HepG2 (cell line): ENCODE measurements around the gene CDK11B. TPM values are rescaled to one million over a fixed set of nuclear protein-coding genes. Genes with fewer than 3 reads are reported as not detected.

Experiments used
- ATAC-seq: fragments of 200-7000 bp; cut with Tn5 transposase; 3 replicates; pipeline ENCODE4 v1.9.1; 2020; ENCODE audit warnings: mild to moderate bottlenecking, moderate library complexity
- BruUV-seq: library from RNA; stranded (reverse); fragments of 400-500 nt; replicated peaks from 2 replicates; lab custom pipeline; 2021; lab: Mats Ljungman, UMichigan
- CTCF ChIA-PET: fragments of 300-600 bp; formaldehyde crosslinking; extraction: SDS; loops from one replicate; lab custom pipeline; 2021; ENCODE audit warnings: low total read pairs, inconsistent platforms, low intra/inter-chr PET ratio; lab: Yijun Ruan, JAX
- POLR2A ChIA-PET: fragments of 350-600 bp; sonication (Branson Sonifier 250); formaldehyde crosslinking; loops from one replicate; lab custom pipeline; 2020; ENCODE audit warnings: antibody characterized with exemption, inconsistent platforms; lab: Yijun Ruan, JAX
- DNase-seq: peaks from one replicate; pipeline ENCODE4 v3.0.0-alpha.2; 2015; ENCODE audit warnings: low spot score
- FAIRE-seq: peaks from 3 replicates; lab custom pipeline; 2011; peaks lifted over from hg19 to GRCh38; lab: Jason Lieb, UNC
- H2AFZ ChIP-seq: one replicate; pipeline ENCODE4 v1.6.1; 2011; ENCODE audit warnings: low read length, inconsistent platforms
- H3K27ac ChIP-seq: fragments of 300-600 bp; 3 replicates; pipeline ENCODE4 v1.8.0; 2011; ENCODE audit warnings: mixed run types, mild to moderate bottlenecking, mixed read lengths, low read length, inconsistent platforms; ENCODE audit not compliant: insufficient read depth; ENCODE audit errors: extremely low read length
- H3K27me3 ChIP-seq, 2 experiments: fragments of 200-600 bp in 1 of 2; 2 replicates in 1 of 2; 3 replicates in 1 of 2; pipeline versions ENCODE4 v1.6.0 to v1.8.0; 2011; ENCODE audit warnings: low read length in 2 of 2, mild to moderate bottlenecking in 2 of 2, moderate library complexity in 2 of 2, inconsistent platforms in 1 of 2; ENCODE audit not compliant: insufficient read depth in 2 of 2, control insufficient read depth in 1 of 2
- H3K36me3 ChIP-seq, 2 experiments: fragments of 200-600 bp in 1 of 2; replicated peaks in 1 of 2; 2 replicates in 1 of 2; 3 replicates in 1 of 2; pipeline versions ENCODE4 v1.5.1 to v1.8.0; 2011; ENCODE audit warnings: low read length in 2 of 2, inconsistent platforms in 1 of 2; ENCODE audit not compliant: insufficient read depth in 2 of 2, control insufficient read depth in 1 of 2
- H3K4me1 ChIP-seq: 2 replicates; pipeline ENCODE4 v1.5.1; 2012; ENCODE audit warnings: low read length, inconsistent platforms; ENCODE audit not compliant: insufficient read depth
- H3K4me2 ChIP-seq: 2 replicates; pipeline ENCODE4 v1.6.0; 2011; ENCODE audit warnings: low read depth, low read length, inconsistent platforms
- H3K4me3 ChIP-seq, 3 experiments: fragments of 200-600 bp in 1 of 3; sonication (generic), shearing (Covaris generic) in 1 of 3; replicated peaks in 1 of 3; 2 replicates each; pipeline ENCODE4 v1.5.1; 2011 to 2016; ENCODE audit warnings: low read length in 3 of 3, inconsistent platforms in 2 of 3, low read depth in 2 of 3, mild to moderate bottlenecking in 2 of 3, control low read depth in 1 of 3, mixed read lengths in 1 of 3; ENCODE audit not compliant: insufficient read depth in 1 of 3
- H3K79me2 ChIP-seq: one replicate; pipeline ENCODE4 v1.6.1; 2011; ENCODE audit warnings: low read length, inconsistent platforms; ENCODE audit not compliant: insufficient read depth
- H3K9ac ChIP-seq: 2 replicates; pipeline ENCODE4 v1.6.0; 2011; ENCODE audit warnings: mild to moderate bottlenecking, low read depth, low read length, inconsistent platforms; ENCODE audit not compliant: insufficient read depth
- H3K9me3 ChIP-seq: 2 replicates; pipeline ENCODE4 v1.5.1; 2012; ENCODE audit warnings: mild to moderate bottlenecking, low read length
- H4K20me1 ChIP-seq: 2 replicates; pipeline ENCODE4 v1.6.0; 2011; ENCODE audit warnings: inconsistent platforms, mild to moderate bottlenecking, low read length, moderate library complexity; ENCODE audit not compliant: insufficient read depth
- HDAC2 ChIP-seq: sonication (generic); formaldehyde crosslinking; IDR thresholded peaks from 2 replicates; pipeline ENCODE4 v1.4.0; 2020; ENCODE audit warnings: missing genetic modification reagents
- MTERF4 ChIP-seq: sonication (generic); formaldehyde crosslinking; IDR thresholded peaks from 2 replicates; pipeline ENCODE4 v1.8.0; 2023; ENCODE audit warnings: mild to moderate bottlenecking, missing genetic modification reagents
- ZNF234 ChIP-seq: sonication (generic); formaldehyde crosslinking; conservative IDR thresholded peaks from 2 replicates; pipeline ENCODE4 v1.5.1; 2020; ENCODE audit warnings: mild to moderate bottlenecking, missing genetic modification reagents
- ZNF260 ChIP-seq: sonication (generic); formaldehyde crosslinking; IDR thresholded peaks from 2 replicates; pipeline ENCODE4 v1.4.0; 2020; ENCODE audit warnings: missing genetic modification reagents, low read depth, mild to moderate bottlenecking, borderline replicate concordance
- ZNF761 ChIP-seq: sonication (generic); formaldehyde crosslinking; conservative IDR thresholded peaks from 2 replicates; pipeline ENCODE4 v1.4.0; 2020; ENCODE audit warnings: mild to moderate bottlenecking, missing genetic modification reagents
- WGBS: methylation state at CpG from one replicate; pipeline ENCODE4 v1.1.6; 2017; ENCODE audit warnings: low lambda C conversion rate; 5-methylcytosine and 5-hydroxymethylcytosine counted together
- in situ Hi-C: cut with HindIII; loops from 2 replicates; pipeline ENCODE4 v1.10.0; 2017; ENCODE audit warnings: low pct_unique_long_range_greater_than_20kb; ENCODE audit not compliant: extremely low pct_ligation_motif_present
- intact Hi-C: fragments of 100-400 bp; cut with micrococcal nuclease; formaldehyde crosslinking; loops from one replicate; pipeline ENCODE4 v1.10.0; 2022; ENCODE audit not compliant: unreplicated experiment
- polyA plus RNA-seq, 8 experiments: library from polyadenylated mRNA; depleted of rRNA in 3 of 8; stranded (reverse) in 7 of 8; unstranded in 1 of 8; fragments of >200 nt; fragmentation: Illumina TruSeq in 4 of 8; extraction: Trizol in 4 of 8; gene quantifications; 2 replicates each; pipeline versions ENCODE4 v1.2.1 to v1.2.3, GENCODE V29; 2011 to 2016; ENCODE audit warnings: low read depth in 4 of 8, missing spikeins in 1 of 8, mixed read lengths in 1 of 8; ENCODE audit not compliant: insufficient read depth in 1 of 8
- total RNA-seq, 5 experiments: library from RNA; depleted of rRNA; stranded (reverse); fragments of >200 nt; fragmentation: Illumina TruSeq; extraction: Trizol; gene quantifications; 2 replicates each; pipeline ENCODE4 v1.2.3, GENCODE V29; 2016; ENCODE audit warnings: low read depth in 1 of 5
- TF ChIP-seq, protein P1 (sequence below): IDR thresholded peaks from 2 replicates; pipeline ENCODE4 v1.6.1; 2012; ENCODE audit warnings: low read length, improper control_type of control experiment
- TF ChIP-seq, protein P2 (sequence below): sonication (generic); formaldehyde crosslinking; IDR thresholded peaks from 2 replicates; pipeline ENCODE4 v1.8.0; 2022; ENCODE audit warnings: mild to moderate bottlenecking, missing genetic modification reagents, moderate library complexity

CDK11B gene
- total and polyA plus RNA-seq, 2 of the 13 experiments (the other 11 are each of a cell fraction or from before 2014, with no cell fraction given) = 3.6 to 15.1 TPM

DNA sequence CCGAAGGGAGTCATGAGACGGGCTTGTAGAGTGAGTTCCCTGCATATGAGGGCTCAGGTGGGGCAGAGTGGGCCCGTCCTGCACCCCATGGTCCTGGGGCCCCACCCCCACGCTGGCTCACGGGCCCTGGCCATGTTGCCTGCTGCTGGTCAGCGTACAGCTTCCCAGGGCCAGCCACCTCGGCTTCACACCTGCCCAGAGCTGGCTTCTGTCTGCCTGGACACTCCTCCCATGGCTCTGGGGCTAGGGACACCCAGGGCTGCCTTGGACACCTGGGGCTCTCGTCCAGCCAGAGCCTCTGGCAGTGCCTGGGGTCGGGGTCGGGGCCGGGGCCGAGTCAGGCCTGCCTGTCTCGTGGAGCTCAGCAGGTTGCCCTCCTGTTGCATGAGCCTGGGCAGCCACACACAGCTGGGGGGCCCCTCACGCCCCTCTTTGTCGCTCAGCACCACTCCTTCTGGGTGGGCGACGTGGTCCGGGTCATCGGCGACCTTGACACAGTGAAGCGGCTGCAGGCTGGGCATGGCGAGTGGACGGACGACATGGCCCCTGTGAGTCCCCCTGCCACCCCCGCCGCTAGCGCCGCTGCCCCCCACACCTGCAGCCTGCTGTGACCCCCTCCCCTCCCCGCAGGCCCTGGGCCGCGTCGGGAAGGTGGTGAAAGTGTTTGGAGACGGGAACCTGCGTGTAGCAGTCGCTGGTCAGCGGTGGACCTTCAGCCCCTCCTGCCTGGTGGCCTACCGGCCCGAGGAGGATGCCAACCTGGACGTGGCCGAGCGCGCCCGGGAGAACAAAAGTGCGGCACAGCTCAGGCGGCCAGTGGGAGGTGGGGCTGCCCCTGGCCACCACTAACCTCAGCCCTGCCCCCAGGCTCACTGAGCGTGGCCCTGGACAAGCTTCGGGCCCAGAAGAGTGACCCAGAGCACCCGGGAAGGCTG is 32.3 kb downstream of the CDK11B start:
- ATAC-seq (no peak), DNase-seq (no peak), FAIRE-seq (no peak)
- no peaks in the 10 kb centered on the region for H3K27me3 ChIP-seq
- H3K9me3 ChIP-seq = no peaks in the 10 kb centered on the region
- no peak overlapping the region for H2AFZ ChIP-seq
- H3K27ac ChIP-seq = no peak overlapping the region
- TF ChIP-seq MTERF4 (CRISPR knock-in tag) (no peak), ZNF260 (CRISPR knock-in tag) (no peak), ZNF761 (CRISPR knock-in tag) (no peak), HDAC2 (CRISPR knock-in tag) (no peak), ZNF234 (CRISPR knock-in tag) (no peak)
- TF ChIP-seq, protein P1, sequence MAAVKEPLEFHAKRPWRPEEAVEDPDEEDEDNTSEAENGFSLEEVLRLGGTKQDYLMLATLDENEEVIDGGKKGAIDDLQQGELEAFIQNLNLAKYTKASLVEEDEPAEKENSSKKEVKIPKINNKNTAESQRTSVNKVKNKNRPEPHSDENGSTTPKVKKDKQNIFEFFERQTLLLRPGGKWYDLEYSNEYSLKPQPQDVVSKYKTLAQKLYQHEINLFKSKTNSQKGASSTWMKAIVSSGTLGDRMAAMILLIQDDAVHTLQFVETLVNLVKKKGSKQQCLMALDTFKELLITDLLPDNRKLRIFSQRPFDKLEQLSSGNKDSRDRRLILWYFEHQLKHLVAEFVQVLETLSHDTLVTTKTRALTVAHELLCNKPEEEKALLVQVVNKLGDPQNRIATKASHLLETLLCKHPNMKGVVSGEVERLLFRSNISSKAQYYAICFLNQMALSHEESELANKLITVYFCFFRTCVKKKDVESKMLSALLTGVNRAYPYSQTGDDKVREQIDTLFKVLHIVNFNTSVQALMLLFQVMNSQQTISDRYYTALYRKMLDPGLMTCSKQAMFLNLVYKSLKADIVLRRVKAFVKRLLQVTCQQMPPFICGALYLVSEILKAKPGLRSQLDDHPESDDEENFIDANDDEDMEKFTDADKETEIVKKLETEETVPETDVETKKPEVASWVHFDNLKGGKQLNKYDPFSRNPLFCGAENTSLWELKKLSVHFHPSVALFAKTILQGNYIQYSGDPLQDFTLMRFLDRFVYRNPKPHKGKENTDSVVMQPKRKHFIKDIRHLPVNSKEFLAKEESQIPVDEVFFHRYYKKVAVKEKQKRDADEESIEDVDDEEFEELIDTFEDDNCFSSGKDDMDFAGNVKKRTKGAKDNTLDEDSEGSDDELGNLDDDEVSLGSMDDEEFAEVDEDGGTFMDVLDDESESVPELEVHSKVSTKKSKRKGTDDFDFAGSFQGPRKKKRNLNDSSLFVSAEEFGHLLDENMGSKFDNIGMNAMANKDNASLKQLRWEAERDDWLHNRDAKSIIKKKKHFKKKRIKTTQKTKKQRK = no peak
- TF ChIP-seq, protein P2, sequence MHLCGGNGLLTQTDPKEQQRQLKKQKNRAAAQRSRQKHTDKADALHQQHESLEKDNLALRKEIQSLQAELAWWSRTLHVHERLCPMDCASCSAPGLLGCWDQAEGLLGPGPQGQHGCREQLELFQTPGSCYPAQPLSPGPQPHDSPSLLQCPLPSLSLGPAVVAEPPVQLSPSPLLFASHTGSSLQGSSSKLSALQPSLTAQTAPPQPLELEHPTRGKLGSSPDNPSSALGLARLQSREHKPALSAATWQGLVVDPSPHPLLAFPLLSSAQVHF (CRISPR knock-in tag) = no peak
- intact Hi-C loops = no loop called here
- no peaks in the 10 kb centered on the region for H3K79me2 ChIP-seq
- H3K4me2 ChIP-seq = no peak overlapping the region
- peaks cover 0 to 2% of the 10 kb centered on the region in 2 experiments; a peak in 1 of 5 replicates for H3K36me3 ChIP-seq
- POLR2A ChIA-PET = no interaction called here
- WGBS = 96% methylated on average over 21 of the region's 48 CpGs
- no peaks in the 10 kb centered on the region for H3K4me1 ChIP-seq
- CTCF ChIA-PET = no interaction called here
- in situ Hi-C loops = no loop called here
- H3K9ac ChIP-seq = no peak overlapping the region
- H4K20me1 ChIP-seq = no peaks in the 10 kb centered on the region
- no TSS peak for BruUV-seq
- no peak overlapping the region for H3K4me3 ChIP-seq
